Measurements from ENCODE around the gene NDUFAF7.
"Not testable (repeated sequence)": the region's sequence is repeated elsewhere in the genome, so short reads cannot be mapped to it uniquely, and the experiment has no call there.

The NDUFAF7 gene

DNA sequence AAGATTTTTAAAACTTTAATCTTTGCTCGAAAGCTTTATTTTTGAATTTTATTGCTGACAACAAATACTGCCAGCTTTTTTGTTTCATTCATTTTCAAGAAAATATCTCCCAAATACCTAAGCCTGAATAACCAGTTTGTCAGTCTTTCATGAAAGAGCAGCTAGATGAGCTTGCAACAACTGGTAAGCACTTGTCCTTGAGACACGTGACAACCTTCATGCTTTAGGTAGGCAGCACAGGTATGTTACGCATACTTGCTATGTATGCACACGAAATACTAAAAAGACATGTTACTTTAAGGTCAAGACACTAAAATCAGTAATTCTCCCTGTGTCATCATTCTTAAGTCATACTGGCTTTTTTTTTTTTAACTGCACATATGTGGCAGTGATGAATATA lies 12.4 kb upstream of the NDUFAF7 start:
- DNase-seq = no peak

DNA sequence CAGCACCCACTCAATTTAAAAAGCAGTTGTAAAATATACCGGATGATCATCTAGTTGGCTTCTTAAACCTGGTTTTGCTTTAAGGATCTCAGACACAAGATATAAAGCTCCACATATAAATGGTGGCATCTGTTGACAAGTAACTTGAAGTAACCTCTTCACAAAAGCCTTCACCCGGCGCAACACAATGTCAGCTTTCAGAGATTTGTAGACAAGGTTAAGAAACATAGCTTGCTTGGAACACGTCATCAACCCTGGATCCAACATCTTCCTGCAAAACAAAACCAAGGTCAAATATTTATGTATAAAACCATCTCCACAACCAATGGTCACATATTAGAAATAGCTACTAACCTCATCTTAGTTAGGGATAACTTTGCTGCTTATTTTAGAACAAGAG lies 8.3 kb upstream of the NDUFAF7 start:
- no peak for DNase-seq

DNA sequence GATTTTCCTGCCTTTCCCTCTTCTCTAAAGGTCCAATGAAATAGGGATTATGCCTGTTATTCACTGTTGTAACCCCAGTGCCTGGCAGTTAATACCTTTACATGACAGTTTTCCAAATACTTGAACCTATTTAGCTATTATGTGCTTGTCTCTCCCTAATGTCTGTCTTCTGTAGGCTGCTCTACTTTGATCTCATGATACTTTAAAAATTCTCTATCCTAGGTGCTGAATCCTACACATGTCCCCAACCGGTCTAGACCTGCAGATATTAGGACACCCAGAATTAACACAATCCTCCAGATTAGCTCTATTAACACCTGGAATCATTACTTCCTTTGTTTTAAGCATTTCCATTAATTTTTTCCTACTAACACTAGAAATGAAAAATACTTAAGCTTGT lies 7.4 kb upstream of the NDUFAF7 start:
- DNase-seq = no peak

DNA sequence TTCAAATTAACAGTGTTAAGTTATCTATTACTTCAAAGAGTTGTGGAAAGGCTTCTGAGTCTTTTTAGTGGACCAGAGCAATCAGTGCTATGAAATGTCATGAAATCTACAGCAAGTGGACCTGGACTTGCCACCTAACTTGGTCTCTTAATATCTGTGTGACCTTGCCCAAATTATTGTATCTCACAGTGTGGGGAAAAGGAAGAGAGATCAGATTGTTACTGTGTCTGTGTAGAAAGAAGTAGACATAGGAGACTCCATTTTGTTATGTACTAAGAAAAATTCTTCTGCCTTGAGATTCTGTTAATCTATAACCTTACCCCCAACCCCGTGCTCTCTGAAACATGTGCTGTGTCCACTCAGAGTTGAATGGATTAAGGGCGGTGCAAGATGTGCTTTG lies 6.3 kb upstream of the NDUFAF7 start:
- DNase-seq = not testable (repeated sequence)

DNA sequence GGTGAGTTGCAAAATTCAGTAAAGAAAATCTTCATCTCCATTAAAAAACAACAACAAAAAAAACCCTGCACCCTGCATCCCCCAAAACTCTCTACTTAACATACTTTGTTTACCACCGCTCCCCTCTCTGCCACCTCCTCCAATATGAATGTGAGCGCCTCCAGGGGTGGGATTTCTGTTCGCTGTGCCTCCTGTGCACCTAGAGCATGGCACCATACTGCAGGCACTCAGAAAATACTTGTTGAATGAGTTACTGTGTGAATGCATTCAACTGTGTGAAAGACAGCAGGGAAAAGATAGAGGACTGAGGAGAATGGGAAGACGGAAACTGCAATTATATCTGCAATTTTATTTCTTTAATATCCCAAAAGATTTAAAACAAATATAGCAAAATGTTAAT lies 4.6 kb upstream of the NDUFAF7 start:
- no peak for DNase-seq

DNA sequence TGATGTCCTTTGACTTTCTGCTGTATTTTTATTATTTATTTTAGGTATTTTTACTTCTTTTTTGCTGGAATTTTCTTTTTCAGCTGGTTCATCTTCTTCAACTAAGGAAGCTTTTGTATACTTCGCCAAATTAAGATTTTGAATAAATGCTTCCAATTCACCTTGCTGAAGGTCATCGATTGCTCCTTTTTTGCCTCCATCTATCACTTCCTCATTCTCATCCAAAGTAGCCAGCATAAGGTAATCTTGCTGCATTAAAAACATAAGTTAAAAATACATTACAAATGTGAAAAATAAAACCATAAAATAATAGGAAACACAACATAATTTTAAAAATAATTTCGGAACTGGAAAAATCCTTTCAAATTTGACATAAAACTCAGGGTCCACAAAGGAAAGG lies 2.7 kb upstream of the NDUFAF7 start:
- DNase-seq = no peak

DNA sequence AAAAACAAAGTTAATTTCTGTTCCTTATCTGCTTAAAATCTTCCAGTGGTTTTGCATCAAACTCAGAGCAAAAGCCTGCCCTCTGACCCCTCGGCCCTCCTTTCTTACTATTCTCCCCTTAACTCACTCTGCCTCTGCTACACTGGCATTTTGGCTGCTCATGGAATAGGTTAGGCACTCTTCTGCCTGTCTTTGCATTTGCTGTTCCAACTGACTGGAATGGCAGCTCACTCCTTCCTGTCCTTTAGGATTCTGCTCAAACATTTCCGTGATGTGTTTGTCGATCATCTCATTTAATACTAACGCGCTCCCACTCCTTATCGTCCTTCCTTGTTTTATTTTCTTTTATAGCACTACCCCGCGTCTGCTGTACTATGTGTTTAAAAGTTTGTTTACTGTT lies 877 bp upstream of the NDUFAF7 start:
- no peak for DNase-seq

DNA sequence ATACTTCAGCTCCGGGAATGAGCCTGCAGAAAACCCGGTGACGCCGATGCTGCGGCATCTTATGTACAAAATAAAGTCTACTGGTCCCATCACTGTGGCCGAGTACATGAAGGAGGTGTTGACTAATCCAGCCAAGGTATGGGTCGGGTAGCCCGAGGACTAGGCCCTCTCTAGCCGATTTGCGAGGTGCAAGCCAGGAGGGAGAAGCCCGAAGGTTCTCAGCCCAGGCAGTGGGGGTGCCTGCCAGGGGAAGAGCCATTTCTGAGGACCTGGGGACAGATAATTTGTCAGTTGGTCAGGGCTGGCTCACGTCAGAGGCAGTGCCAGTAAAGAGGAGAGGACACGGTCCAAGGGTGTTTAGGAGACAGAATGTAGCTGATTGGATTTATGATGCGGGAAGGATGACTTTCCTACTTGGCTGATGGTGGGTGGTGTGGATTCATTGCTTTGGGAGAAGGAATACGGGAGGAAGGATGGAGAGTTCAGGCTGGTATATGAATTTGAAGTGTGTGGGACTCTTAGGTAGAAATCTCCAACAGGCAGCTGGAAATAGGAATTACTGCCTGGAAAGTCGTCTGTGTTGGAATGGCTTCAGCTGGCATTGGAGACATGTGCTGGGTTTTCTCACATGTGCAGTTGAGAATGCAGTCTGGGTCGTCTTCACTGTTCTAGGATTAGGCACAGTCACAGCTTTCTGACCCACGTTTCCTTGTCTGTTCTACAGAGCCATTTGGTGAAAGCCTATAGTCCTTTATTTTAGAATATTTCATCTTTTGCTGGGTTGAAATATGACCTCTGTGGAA lies 874 bp downstream of the NDUFAF7 start:
- no peak for DNase-seq

DNA sequence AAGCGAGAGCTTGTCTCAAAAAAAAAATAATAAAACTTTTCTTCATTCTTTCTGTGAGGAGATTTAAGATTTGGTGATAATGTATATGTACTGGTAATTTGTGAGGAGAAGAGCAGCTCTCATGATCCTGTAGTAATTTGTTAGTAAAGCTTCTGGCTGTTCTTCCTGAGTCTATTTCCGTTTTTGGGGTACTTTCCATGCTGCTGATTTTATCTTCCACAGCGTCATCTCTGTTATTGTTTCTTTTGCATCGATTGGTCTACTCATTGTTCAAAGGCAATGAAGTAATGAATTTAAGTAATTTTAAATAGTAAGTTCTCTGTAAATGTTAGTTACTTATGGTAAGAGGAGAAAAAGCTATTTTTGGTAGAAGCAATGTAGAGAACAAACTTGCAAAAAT lies 12.0 kb downstream of the NDUFAF7 start:
- no peak for DNase-seq

DNA sequence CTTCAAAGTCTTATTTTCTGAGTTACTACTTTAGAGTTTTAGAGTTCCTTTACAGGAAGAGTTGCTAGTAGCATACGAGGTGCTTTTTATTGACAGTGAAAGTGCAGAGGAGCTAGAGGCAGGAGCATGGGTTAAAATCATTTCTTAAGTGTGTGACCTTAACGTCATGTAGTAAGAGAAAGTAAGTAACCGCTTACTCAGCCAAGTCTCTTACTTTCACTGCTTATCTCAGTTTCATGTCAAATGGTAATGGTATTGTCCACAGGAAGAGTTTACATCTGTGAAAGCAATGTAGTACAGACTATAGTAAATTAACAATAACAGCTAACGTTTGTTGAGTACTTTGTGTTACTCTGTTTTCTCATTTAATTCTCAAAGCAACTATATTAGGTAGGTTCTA lies 12.6 kb downstream of the NDUFAF7 start:
- DNase-seq = no peak

DNA sequence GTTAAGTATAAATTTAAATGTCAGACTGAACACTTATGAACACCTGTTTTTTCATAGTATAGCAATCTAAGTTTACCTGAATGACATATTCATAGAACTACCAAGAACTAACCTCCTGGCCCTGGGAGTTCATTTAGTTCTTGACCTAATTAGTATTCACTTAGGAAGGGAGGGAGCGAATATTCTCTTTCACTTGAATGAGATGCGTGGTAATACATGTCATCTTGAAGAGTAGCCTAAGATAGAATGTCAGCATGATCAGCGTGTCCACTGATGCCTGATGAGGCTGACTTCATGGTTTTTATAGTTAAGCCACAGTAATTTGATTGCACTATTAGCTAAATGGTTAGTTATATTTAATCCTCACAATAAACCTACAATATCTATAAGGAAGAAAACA lies 13.3 kb downstream of the NDUFAF7 start:
- DNase-seq = no peak

DNA sequence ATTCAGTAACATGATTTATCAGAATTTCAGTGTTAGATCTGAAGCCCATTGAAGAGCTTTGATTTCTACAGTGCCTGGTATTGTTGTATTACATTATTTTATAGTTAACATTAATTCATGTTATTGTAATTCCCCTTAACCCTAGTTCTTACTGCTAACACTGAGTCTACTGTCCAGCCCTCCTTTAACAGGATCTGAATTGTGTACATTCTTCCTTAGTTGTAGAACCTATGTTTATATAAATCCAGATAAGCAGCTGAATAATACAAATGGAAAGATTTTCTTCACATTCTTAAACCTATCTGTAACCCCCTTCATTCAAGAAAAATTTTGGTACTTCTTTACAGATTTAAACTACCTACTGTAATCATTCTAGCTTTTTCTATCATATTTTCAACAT lies 14.7 kb downstream of the NDUFAF7 start:
- no peak for DNase-seq

DNA sequence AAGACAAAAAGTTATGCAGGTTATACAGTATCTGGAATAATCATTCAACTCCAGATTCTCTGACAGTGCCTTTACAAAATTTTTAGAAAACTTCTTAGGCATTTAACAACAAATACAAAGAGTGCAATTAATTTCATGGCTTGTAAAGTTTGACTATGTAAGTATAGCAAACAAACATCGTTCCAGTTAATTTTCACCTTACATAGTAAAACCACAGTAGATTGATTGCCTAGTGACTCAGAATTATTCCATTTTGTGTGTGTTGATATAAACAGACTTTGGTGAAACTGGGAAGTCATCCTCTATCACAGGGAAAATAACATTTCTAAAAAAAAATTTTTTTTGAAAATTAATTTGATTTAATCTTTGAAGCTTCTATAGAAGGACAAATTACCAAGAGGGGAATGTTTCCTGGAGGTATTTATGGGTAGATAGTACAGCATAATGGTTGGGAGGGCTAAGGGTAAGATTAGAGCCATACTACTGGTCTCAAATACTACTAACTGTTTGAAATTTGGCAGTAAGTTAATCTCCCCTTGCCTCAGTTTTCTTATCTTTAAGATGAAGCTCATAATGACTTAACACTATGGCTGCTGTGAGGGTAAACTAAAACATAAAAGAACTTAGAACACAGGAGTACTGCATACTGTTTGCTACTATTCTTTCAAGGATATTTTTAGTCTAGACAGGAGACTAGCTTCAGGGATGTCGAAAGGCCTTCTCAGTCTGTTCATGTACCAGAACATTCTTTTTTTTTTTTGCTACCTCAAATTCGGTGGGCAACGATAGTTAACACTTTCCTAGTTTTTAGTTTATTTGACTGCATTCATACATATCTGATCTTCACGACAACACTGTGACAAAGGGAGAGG lies 19.6 kb downstream of the NDUFAF7 start:
- no peak for DNase-seq

DNA sequence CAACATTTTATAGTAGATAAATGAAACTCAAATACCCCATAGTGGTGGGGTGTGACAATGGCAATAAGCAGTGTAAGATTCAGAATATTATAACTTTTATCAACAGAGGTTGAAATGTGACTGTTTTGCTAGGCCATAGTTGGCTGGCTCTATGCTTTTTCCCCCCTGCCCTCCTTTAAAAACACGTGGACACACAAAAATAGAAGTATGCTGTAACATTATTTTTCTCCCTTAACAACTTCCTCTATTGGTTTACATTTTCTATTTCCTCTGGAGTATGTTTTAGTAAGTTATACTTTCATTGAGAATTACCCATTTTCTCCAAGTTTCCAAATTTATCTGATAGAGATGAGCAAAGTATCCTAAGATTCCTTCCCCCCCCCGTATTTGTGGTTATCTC lies 31.1 kb downstream of the NDUFAF7 start:
- no peak for DNase-seq

DNA sequence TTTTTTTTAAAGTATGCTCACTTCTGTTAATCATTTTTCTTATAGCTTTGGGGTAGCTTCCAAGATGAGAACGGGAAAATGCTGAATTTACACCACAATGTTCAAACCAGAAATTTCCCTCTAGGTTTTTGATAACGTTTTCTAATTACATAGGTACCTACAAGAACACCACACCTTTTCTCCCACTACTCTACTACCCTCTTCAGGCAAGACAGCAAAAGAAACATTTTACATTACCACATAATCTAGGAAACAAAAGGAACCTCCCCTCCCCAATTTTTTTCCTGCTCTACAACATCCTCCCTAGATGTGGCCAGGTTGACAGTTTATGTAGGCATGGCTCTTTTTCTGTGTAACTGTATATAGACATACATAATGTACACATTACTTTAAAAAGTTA lies 32.4 kb downstream of the NDUFAF7 start:
- no peak for DNase-seq

DNA sequence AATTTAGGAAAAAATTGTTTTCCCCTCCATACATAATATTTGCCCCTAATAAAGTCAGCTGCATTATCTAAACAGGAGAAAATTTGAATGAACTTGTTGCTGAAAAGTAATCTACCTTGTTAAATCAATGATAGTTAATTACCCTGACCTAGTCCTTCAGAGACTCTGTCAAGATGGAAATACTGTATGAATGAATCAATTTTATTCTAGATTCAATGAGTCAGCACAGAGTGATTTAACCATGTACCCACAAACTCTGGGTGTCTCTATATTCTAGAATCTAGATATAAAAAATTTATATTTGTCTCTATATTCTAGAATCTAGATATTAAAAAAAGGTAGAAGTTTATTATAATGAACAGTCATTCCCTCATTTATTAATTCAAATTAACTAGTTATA lies 36.2 kb downstream of the NDUFAF7 start:
- DNase-seq = no peak

DNA sequence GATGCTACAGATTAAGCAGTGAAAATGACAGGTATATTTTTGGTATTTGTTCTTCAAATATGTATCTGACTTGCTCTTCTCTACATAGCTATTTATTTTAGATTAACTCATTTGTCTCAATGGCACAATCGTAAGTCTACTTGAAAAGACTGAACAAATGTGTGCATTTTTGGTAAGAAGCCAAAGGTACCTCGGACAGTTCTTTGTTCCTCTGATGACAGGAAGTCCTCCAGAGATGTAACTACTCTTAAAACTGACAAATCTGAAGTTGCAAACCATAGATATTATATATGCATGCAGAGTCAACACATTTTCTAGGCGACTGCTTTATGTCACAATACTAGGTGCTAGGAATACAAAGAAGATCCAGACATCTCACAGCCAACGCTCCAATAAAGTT lies 36.7 kb downstream of the NDUFAF7 start:
- no peak for DNase-seq

DNA sequence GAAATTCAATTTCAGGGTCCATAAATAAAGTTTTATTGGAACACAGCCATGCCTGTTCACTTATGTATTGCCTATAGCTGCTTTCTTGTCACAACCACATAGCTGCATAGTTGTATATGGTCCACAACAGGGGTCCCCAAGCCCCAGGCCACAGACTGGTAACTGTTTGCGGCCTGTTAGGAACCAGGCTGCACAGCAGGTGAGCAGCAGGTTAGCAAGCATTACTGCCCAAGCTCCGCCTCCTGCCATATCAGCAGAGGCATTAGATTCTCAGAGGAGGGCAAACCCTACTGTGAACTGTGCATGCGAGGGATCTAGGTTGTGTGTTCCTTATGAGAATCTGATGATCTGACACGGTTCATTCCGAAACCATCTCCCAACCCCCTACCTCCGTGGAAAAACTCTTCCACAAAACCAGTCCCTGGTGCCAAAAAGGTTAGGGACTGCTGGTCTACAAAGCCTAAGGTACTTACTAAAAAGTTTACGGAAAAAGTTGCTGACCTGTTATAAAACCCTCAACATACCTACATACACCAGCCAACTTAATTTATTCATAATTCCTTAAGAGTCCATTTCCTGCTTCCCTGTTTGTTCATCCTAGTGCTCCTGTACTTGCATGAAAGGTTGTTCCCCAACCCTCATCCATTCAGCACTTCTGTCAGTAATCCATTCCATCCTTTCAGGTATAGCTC lies 40.1 kb downstream of the NDUFAF7 start:
- no peak for DNase-seq

DNA sequence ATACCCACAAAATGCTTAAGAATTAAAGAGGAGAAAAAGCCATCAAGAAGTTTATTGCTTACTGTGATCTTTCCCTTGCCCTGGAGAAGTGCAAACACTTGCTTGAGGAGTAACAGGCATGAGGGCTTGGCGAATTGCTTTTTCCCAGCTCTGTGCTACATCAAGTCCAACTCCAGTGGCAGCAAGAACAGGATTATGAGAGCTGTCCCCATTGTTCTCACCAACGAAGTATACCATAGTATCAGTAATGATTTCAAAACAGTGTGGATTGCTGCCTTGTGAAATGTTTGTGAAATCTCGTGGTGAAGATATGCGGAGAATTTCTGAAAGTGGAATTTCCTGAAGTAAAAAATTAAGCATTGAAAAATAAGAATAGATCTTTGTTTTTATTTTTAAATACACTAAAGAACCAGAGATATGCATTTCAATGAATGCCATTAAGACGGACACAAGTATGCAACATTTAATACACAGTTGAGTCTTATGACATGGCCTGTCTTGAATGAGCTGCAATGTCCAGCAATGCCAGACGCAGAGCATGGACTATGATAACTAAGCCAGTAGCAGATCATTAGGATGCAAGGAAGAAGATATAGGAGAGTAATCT lies 43.0 kb downstream of the NDUFAF7 start:
- DNase-seq = no peak

DNA sequence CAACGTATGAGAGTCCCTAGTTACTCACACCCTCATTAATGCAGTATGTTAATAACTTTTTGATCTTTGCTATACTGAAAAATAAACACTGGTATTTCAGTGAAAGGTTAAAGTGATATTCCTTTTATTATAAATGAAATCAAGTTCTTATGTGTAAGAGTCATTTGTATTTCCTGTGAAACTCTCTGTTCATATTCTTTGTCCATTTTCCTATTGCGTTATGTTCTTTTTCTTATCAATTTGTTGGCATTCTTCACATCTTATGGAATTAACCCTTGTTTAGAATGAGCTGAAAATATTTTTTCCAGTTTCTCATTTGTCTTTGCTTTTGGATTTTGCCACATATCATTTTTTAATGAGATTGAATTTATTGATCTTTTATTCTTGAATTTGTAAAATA lies 44.8 kb downstream of the NDUFAF7 start:
- DNase-seq = no peak

DNA sequence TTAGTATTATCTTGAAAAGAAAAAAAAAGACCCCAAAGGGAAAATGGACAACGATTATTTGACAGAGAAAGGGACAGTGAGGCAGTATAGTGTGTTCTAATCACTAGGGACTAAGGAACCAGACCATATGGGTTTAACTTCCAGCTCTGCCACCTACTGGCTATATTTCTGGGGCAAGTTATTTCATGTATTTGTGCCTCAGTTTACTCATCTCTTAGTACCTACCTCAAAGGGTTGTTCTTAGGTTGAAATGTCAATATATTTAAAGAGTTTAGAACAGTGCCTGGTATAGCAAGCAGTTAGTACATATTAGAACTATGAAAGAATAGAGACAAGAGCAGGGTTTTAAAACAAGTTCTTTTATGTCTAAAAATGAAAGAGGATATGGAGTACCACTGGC lies 50.5 kb downstream of the NDUFAF7 start:
- no peak for DNase-seq

DNA sequence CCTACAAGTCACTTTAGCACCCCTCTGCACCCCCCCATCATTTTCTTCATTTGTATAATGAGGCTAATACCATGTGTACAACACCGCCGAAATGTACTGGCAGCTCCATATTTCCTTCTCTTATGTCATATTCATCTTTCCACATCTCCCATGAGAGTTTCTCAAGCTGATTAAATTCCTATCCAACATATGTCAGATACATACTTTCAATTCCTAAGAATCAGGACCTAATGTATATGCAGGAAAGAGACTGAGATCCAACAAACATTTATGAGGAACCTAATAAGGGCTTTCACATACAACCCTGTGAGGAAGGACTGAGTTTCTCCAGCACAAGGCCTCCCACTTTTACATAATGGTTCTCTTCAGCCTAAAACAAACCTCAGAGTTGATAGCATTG lies 51.3 kb downstream of the NDUFAF7 start:
- DNase-seq = no peak

DNA sequence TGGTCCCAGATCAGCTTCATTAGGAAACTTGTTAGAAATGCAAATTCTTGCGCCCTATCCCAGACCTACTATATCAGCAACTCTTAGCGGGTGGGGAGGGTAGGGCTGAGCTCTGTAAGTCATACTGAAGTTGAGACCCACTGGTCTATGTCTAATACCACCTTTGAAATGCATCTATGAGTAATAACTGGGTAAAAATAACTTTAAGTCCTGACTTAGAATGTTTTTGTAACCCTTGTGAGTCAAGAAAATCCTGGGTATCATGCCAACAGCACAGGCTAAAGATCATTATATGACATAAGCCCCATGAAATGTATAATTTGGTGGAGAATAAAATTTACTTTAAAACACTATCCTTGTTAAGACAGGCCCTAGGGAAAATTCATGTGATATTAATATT lies 51.7 kb downstream of the NDUFAF7 start:
- DNase-seq = no peak
